Sigmoid colon (tissue), 7 donors: ENCODE results near the gene EFCAB12. TPM values are rescaled to one million over a fixed set of nuclear protein-coding genes. Genes with fewer than 3 reads are reported as not detected.
A peak's percentile ranks its signal among the peaks of the same experiment; 100 is the strongest.

Source experiments
- DNase-seq: peaks from one replicate; pipeline ENCODE4 v3.0.0-alpha.2; 2019
- H3K27ac ChIP-seq, 4 donors: fragments of 200-600 bp; sonication (generic); one replicate each; pipeline ENCODE4 v1.5.1; 2016 to 2019; ENCODE audit warnings: mild to moderate bottlenecking in 1 of 4
- H3K27me3 ChIP-seq, 3 donors: fragments of 200-600 bp; sonication (generic); one replicate each; pipeline ENCODE4 v1.5.1; 2019; ENCODE audit warnings: mild to moderate bottlenecking in 1 of 3
- H3K36me3 ChIP-seq, 4 donors: fragments of 200-600 bp; sonication (generic); one replicate each; pipeline ENCODE4 v1.5.1; 2016 to 2019
- H3K4me1 ChIP-seq, 4 donors: fragments of 200-600 bp; sonication (generic); one replicate each; pipeline ENCODE4 v1.5.1; 2017 to 2019
- H3K4me3 ChIP-seq, 4 donors: fragments of 200-600 bp; sonication (generic); one replicate each; pipeline ENCODE4 v1.5.1; 2017 to 2019; ENCODE audit warnings: mild to moderate bottlenecking in 2 of 4, moderate library complexity in 1 of 4
- H3K9me3 ChIP-seq, 4 donors: fragments of 200-600 bp in 3 of 4; sonication (generic) in 3 of 4; one replicate each; pipeline versions ENCODE4 v1.5.1 to v1.6.1; 2013 to 2019
- CTCF ChIP-seq, 4 experiments: fragments of 450-650 bp in 3 of 4; fragments of 200-600 bp in 1 of 4; IDR thresholded peaks; one replicate each; pipeline ENCODE4 v1.5.1; 2016 to 2019; ENCODE audit warnings: antibody characterized with exemption in 4 of 4, mild to moderate bottlenecking in 3 of 4, moderate library complexity in 2 of 4
- EP300 ChIP-seq, 4 donors: sonication (generic); formaldehyde crosslinking; IDR thresholded peaks; one replicate each; pipeline ENCODE4 v1.6.1; 2017; ENCODE audit warnings: antibody characterized with exemption in 4 of 4
- POLR2A ChIP-seq, 2 donors: fragments of 450-650 bp; IDR thresholded peaks; one replicate each; pipeline ENCODE4 v1.6.1; 2016; ENCODE audit warnings: antibody characterized with exemption in 2 of 2, mild to moderate bottlenecking in 2 of 2, moderate library complexity in 2 of 2
- POLR2AphosphoS5 ChIP-seq, 4 donors: sonication (generic); formaldehyde crosslinking; IDR thresholded peaks; one replicate each; pipeline ENCODE4 v1.6.1; 2017; ENCODE audit warnings: antibody characterized with exemption in 4 of 4
- WGBS, 2 donors: extraction: QIAGEN DNeasy Blood & Tissue Kit; methylation state at CpG; one replicate each; pipeline ENCODE4 v1.1.7; 2013; 5-methylcytosine and 5-hydroxymethylcytosine counted together
- intact Hi-C: fragments of 100-400 bp; cut with DNase I; formaldehyde crosslinking; loops from one replicate; pipeline ENCODE4 v1.15.1; 2023
- polyA plus RNA-seq, 3 donors: library from polyadenylated mRNA; stranded (reverse); fragments of 200-250 nt; gene quantifications; one replicate each; pipeline ENCODE4 v1.2.3, GENCODE V29; 2013
- total RNA-seq, 4 donors: library from RNA; depleted of rRNA; stranded (reverse); fragments of >200 nt; gene quantifications; one replicate each; pipeline ENCODE4 v1.1.0, GENCODE V29; 2016
- donor health status: healthy with polysubstance abuse.
- donor health status: Bipolar disorder and iron deficiency.
- donor health status: healthy.

EFCAB12 gene
- total and polyA plus RNA-seq, 7 donors = 0.36 to 0.46 (median 0.38) TPM; not detected in 4

DNA sequence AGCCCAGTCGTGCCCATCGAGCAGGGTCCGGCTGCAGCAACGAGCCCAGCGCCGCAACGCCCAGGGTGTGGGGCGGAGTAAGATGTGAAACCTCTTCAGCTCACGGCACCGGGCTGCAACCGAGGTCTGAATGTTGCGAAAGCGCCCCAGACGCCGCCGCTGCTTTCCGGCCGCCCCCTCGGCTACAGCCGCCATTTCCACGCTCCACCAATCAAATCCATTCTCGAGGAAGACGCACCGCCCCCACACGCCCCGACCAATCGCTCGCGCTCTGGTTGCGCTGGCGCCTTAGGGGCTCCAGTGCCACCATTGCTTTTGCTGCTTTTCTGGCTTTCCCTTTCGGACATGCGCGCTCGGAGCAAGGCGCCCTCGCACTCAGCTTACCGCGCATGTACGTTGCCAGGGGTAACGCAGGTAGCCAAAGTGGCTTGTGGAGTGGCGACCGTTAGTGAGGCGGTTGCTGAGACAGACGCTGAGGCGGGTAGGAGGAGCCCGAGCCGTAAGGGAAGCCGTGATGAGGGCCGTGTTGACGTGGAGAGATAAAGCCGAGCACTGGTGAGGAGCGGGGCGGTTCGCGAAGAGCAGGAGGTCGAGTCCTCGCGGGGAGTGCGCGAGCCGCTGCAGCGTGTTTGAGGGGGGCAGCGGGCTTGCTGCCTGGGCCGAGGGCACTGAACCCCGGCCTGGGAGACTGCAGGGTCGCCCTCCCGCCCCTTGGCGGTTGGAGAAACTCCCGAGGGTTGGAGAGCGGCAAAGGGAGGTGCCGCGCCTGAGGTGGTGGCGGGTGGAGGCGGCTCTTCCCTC, 11.6 kb upstream of the EFCAB12 start, which contains the start of the genes IFT122 and MBD4:
Gene IFT122, plus strand, starts transcription at position 408 of the 801 bp plus-strand sequence. Its CDS starts 107 bp downstream, at position 515.
Gene MBD4, minus strand, starts transcription at position 132 of the 801 bp plus-strand sequence. Its CDS starts 115 bp downstream, at position 17.
- peak; percentile 99 for DNase-seq
- intact Hi-C loops = loop anchor here (2.0 kb wide), 1 partner anchor 41 kb away; no protein-coding TSS in a partner anchor
- 0% methylated on average over 75 of the region's 75 CpGs for WGBS, 2 donors

DNA sequence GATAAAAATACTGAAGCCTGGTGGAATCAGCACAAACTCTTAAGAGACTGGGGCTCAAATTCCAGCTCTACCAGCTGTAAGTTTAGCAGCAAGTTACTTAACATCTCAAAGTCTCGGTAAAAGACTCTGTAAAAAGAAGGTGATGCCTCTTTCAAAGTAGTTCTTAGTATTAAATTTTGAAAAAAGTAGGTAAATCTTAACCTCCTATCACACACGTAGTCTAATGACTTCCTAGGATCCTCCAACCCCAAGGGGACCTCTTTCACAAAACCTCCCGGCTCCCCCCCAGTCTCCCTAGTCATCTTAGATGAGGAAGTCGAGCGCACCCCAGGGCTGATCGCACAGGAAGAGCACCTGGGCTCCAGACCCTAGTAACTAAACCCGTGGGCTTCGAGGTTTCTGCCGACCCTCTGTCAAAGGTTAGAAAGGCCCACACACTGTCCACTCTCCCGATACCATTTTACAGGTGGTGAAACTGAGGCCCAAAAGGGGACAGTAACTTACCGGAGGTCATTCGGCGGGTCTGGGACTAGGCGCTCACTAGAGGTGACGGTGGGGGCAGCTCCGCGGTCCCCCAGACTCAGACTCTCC, 10.9 kb upstream of the EFCAB12 start:
- TF ChIP-seq POLR2AphosphoS5 (IDR thresholded peaks at IDR 0.05) (no peak), POLR2A (IDR thresholded peaks at IDR 0.05) (no peak), CTCF (IDR thresholded peaks at IDR 0.05) (no peak), EP300 (IDR thresholded peaks at IDR 0.05) (no peak)
- peak; percentile 85 for DNase-seq
- peak overlapping the region; percentile 85 to 93 (median 88) for H3K27ac ChIP-seq
- peak overlapping the region; percentile 70 to 94 (median 89) for H3K4me3 ChIP-seq
- H3K36me3 ChIP-seq = peaks cover 4 to 38% (median 9%) of the 10 kb centered on the region in 4 donors
- WGBS, 2 donors = 0% methylated on average over 17 of the region's 17 CpGs
- intact Hi-C loops = loop anchor here (2.0 kb wide), 1 partner anchor 41 kb away; no protein-coding TSS in a partner anchor
- no peaks in the 10 kb centered on the region for H3K27me3 ChIP-seq
- H3K4me1 ChIP-seq = peaks cover 0 to 55% (median 38%) of the 10 kb centered on the region in 4 donors
- no peaks in the 10 kb centered on the region for H3K9me3 ChIP-seq

More for the DNA sequence above, 11.6 kb upstream of the EFCAB12 start, which contains the start of the genes IFT122 and MBD4:
- no peaks in the 10 kb centered on the region for H3K27me3 ChIP-seq
- H3K4me3 ChIP-seq = peak within 1 kb of the TSS; percentile 70 to 94 (median 89)
- H3K36me3 ChIP-seq = peaks cover 4 to 31% (median 9%) of the 10 kb centered on the region in 4 donors
- peaks cover 0 to 55% (median 38%) of the 10 kb centered on the region in 4 donors for H3K4me1 ChIP-seq
- no peaks in the 10 kb centered on the region for H3K9me3 ChIP-seq
- TF ChIP-seq EP300 (IDR thresholded peaks at IDR 0.05) = no peak
- no peak for TF ChIP-seq CTCF (IDR thresholded peaks at IDR 0.05)
- peak; percentile 72 to 77 for TF ChIP-seq POLR2A (IDR thresholded peaks at IDR 0.05)
- TF ChIP-seq POLR2AphosphoS5 (IDR thresholded peaks at IDR 0.05) = peak; percentile 60 to 92 (median 88)
- H3K27ac ChIP-seq = peak within 1 kb of the TSS; percentile 85 to 93 (median 88)

DNA sequence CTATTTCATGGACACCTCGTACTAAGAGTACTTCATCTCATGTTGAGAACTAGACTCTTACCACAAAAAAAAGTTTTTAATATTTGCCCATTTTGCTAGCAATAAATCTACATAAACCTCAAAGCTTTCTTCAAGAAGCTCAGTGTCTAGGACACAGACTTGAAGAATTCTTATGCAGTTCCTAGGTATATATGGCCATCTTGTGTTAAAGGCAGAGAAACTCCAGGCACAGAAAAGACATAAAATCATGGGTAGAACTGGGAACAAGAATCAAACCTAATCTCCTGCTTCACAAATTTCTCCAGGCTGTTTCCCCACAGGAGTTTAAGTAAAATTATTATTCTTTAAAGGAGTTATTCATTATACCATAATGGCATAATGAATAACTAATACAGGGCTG, 6.9 kb upstream of the EFCAB12 start:
- no peak overlapping the region for H3K4me3 ChIP-seq
- no peak for DNase-seq
- no peaks in the 10 kb centered on the region for H3K27me3 ChIP-seq
- H3K4me1 ChIP-seq = peaks cover 0 to 26% (median 12%) of the 10 kb centered on the region in 4 donors
- intact Hi-C loops = no loop called here
- TF ChIP-seq EP300 (IDR thresholded peaks at IDR 0.05) = no peak
- TF ChIP-seq POLR2A (IDR thresholded peaks at IDR 0.05) = no peak
- TF ChIP-seq POLR2AphosphoS5 (IDR thresholded peaks at IDR 0.05) = no peak
- no peak for TF ChIP-seq CTCF (IDR thresholded peaks at IDR 0.05)
- H3K27ac ChIP-seq = no peak overlapping the region
- no peaks in the 10 kb centered on the region for H3K9me3 ChIP-seq
- peaks cover 20 to 77% (median 25%) of the 10 kb centered on the region in 4 donors for H3K36me3 ChIP-seq
- WGBS, 2 donors = 79 to 85% methylated on average over 1 of the region's 1 CpG

DNA sequence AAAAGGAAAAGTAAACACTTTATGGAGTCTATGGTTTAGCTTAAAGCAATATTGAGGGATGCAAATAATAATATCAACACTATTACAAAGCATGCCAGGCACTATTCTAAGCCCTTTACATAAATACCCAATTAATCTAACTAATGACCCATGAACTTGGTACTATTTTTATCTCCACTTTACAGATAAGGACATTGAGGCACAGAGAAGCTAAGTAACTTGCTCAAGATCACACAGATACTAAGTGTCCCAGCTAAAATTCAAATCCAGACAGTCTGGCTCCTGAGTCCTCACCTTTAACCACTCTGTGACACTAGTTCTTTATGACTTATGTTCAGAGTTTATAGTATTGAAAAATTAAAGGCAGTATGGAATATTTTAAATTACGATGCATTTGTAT, 5.7 kb upstream of the EFCAB12 start:
- no peak overlapping the region for H3K27ac ChIP-seq
- TF ChIP-seq CTCF (IDR thresholded peaks at IDR 0.05) = no peak
- no peak for TF ChIP-seq POLR2A (IDR thresholded peaks at IDR 0.05)
- TF ChIP-seq POLR2AphosphoS5 (IDR thresholded peaks at IDR 0.05) = no peak
- no peak for TF ChIP-seq EP300 (IDR thresholded peaks at IDR 0.05)
- no peak overlapping the region for H3K4me3 ChIP-seq
- no peaks in the 10 kb centered on the region for H3K9me3 ChIP-seq
- peaks cover 0 to 27% (median 11%) of the 10 kb centered on the region in 4 donors for H3K4me1 ChIP-seq
- intact Hi-C loops = no loop called here
- no peak for DNase-seq
- H3K27me3 ChIP-seq = no peaks in the 10 kb centered on the region
- WGBS, 2 donors = 92 to 95% methylated on average over 1 of the region's 1 CpG
- H3K36me3 ChIP-seq = peaks cover 20 to 85% (median 25%) of the 10 kb centered on the region in 4 donors
